ENCODE results near the gene ZNF79. TPM values are rescaled to one million over a fixed set of nuclear protein-coding genes. Genes with fewer than 3 reads are reported as not detected.
"Not testable (repeated sequence)": the region's sequence is repeated elsewhere in the genome, so short reads cannot be mapped to it uniquely, and the experiment has no call there.

Gene ZNF79
- polyA plus RNA-seq, 4 donors = 7.0 to 7.7 (median 7.1) TPM

DNA sequence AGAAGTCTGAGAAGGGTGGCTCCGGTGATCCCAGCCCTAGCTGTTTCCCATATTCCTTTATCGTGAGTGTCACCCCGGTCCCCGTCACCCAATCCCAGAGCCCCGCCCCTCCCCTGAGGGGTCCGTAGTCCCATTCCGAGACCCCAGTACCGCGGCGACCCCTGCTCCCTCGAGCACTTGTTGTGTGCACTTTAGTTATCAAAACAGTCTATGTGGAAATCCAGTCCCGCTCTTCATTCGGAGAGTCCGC, 27.4 kb downstream of the ZNF79 start:
- DNase-seq (ENCODE audit: low read depth in 4 of 4, low spot score in 2 of 4) = no peak

DNA sequence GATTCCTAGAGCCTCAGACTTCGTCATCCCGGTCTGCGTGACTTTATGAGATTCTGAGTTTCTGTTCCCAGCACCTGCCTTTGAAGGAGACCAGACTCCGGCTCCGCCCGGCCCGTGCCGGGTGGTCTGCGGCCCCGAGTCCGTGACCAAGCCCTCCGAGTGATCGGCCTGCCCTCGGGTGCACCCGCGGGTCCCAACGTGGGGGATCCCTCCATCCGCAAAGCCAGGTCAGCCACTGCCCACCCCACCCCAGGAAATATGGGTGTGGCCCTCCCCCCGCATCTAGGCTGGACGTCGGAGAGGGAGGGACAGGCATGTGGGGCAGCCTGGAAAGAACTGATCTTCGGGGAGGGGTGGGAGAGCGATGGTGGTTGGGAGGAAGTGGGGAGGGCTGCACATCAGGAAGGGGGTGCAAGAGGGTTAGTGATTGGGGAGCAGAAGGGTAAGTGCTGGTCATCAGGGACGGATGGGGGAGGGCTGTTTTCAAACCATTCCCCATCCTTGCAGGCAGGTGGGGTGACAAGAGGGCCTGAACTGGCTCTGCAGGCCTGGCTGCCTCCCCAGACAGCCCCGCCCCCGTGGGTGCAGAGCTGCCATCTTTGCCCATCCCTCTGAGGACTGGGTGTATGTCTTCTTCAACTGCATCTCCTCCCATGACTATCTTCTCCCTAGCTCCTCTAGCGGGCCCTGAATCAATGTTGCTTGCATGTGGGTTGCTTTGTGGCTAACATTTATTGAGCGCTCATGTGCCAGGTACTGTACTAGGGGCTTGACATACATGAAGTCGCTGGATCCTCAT, 27.9 kb downstream of the ZNF79 start:
- DNase-seq (ENCODE audit: low read depth in 4 of 4, low spot score in 2 of 4) = no peak

DNA sequence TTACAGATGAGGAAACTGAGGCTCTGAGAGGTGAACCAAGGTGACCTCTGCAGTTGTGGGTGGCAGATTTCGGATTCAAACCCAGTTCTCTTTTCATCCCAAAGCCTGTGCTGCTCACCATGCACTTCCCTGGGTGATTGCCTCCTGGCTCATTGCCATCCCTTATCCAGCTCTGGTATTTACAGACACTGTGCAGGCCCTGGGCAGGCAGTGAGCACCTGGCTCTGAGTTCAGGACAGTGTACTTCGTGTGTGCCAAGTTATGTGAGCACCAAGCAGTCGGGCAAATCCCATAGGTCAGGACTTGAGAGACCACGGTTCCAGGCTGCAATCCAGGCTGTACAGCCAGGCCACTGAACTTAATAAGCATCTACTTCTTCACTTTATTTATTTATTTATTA, 28.5 kb downstream of the ZNF79 start:
- DNase-seq (ENCODE audit: low read depth in 4 of 4, low spot score in 2 of 4) = no peak

DNA sequence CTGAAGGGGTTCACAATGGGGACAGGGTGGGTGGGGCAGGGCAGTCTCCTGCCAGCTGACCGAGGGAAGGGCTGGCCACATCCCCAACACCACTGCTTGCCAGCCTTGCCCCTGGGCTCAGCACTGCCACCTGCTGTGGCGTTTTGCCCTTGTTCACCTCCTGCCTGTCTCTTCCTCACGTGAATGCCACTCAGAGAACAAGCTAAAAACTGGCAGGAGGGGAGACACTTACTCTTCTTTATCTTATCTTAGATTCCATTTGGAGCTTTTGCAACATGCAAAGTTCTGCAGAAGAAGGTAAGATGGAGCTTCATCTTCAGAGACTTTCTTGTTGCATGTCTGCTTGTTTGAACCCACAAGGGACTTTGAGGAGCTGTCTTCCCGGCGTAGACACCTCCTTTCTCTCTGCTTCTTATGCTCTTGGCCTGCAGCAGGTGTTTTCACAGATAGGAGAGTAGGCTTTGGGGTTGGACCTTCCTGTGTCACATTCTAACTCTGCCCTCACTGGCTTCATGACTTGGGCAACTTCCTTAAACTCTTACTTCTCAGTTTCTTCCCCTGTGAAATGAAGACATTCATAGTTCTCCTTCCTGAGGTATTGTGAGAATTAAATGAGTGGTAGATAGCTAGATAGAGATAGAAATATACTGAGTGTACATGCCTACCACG, 31.3 kb downstream of the ZNF79 start:
- DNase-seq (ENCODE audit: low read depth in 4 of 4, low spot score in 2 of 4) = no peak

- no peak for DNase-seq (ENCODE audit: low read depth in 4 of 4, low spot score in 2 of 4)
Observed at GRCh38 chr9:127457191-127457878, 33.2 kb downstream of the ZNF79 start.

- DNase-seq (ENCODE audit: low read depth in 4 of 4, low spot score in 2 of 4) = no peak
Observed at GRCh38 chr9:127458921-127459320, 34.7 kb downstream of the ZNF79 start.

- no peak for DNase-seq (ENCODE audit: low read depth in 4 of 4, low spot score in 2 of 4)
Observed at GRCh38 chr9:127463382-127463781, 39.2 kb downstream of the ZNF79 start.

GRCh38 chr9:127463911-127464310, 39.7 kb downstream of the ZNF79 start:
- DNase-seq (ENCODE audit: low read depth in 4 of 4, low spot score in 2 of 4) = no peak

GRCh38 chr9:127466407-127466917, 42.3 kb downstream of the ZNF79 start:
- not testable (repeated sequence) for DNase-seq (ENCODE audit: low read depth in 4 of 4, low spot score in 2 of 4)

DNA sequence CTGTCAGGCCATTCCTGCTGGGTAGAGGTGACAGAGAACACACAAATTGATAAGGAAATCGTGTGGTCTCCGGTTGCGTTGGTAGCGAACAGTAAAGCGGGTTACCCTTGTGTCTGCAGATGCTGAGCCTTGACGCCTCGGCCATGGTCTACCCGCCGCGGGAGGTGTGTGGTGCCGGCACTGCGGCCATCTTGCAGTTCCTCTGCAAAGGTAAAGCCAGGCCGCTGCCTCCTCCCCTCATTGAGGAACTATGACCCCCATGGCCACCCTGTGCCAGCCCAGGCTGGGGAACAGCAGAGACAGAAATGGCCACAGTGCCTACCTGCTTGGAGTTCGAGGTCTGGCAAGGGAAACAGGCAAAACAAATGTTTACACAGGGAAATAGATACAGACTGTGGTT, 43.4 kb downstream of the ZNF79 start:
- DNase-seq (ENCODE audit: low read depth in 4 of 4, low spot score in 2 of 4) = no peak

GRCh38 chr9:127470662-127471061, 46.5 kb downstream of the ZNF79 start:
- DNase-seq (ENCODE audit: low read depth in 4 of 4, low spot score in 2 of 4) = no peak

- no peak for DNase-seq (ENCODE audit: low read depth in 4 of 4, low spot score in 2 of 4)
Observed at GRCh38 chr9:127473501-127473900, 49.3 kb downstream of the ZNF79 start.

- DNase-seq (ENCODE audit: low read depth in 4 of 4, low spot score in 2 of 4) = no peak
Observed at GRCh38 chr9:127473932-127474331, 49.8 kb downstream of the ZNF79 start.

DNA sequence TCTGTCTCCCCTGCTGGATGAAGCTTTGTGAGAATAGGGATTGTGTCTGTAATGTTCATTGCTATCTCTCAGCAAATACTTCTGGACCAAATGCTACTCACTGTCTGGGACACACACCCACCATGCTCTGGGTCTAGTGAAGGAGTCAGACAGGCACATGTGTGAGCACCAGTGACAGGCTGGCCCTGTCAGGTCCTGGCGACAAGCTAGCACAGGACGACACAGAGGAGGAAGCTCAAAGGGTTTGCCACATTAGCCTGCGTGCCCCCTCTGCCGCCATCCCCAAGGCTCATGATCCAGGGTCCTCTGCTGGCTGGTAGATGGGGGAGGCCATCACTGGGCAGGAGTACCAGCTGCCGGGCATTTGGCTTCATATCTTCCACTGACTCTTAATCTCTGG, 50.4 kb downstream of the ZNF79 start:
- DNase-seq (ENCODE audit: low read depth in 4 of 4, low spot score in 2 of 4) = no peak

DNA sequence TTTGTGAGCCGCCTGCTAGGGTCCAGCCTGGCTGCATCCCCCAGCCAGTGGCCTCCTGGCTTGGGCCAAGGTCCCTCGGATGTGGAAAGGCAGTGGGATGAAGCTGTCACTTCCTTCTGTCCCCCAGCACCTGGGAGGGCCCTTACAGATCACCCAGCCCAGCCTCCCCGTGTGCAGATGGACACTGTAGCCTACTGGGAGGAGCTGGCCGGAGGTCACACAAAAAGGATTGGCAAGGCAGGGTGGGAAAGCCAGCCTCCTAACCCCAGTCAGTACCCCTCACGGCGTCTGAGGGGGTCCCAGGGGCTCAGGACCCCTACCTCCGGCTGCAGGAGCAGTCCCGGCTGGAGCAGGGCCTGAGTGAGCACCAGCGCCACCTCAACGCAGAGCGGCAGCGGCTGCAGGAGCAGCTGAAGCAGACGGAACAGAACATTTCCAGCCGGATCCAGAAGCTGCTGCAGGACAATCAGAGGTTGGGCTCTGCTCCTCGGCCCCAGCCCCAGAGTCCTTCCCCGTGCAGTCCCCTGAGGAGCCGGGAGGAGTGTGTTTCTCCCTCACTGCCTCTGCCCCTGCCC, 55.4 kb downstream of the ZNF79 start:
- DNase-seq (ENCODE audit: low read depth in 4 of 4, low spot score in 2 of 4) = no peak

DNA sequence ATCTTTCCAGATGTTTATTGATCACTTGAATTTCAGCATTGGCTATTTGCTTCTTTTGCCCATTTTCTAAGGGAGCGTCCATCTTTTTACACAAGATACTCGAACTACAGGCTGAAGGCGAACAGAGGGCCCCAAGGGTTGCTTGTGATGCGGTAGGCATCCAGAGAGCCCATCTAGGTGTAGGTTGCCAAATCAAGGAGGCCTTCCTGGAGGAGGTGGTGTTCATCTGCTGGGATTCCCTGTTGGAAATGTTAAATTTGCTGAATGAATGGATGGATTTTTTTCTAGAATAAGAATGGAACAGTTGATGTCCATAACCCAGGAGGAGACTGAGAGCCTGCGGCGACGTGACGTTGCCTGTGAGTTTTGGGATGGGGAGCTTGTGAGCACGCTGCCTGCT, 58.5 kb downstream of the ZNF79 start:
- DNase-seq (ENCODE audit: low read depth in 4 of 4, low spot score in 2 of 4) = no peak

DNA sequence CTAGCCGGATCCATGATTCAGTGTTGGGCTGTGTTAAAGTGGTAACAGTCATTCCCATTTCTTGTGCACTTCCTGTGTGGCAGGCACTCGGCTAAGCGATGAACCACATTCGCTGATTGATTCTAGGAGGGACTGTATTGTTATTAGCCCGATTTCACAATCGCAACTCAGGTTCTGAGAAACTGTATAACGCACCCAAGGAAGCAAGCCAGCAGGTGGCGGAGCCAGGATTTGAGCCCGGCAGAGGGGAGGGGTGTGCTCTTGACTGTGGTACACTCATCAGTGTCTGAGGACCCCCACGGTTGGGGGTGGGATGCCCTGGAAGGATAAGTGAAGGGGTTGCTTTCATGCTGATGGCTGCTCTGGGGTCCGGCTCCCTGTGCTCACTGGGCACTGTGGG, 61.8 kb downstream of the ZNF79 start:
- DNase-seq (ENCODE audit: low read depth in 4 of 4, low spot score in 2 of 4) = no peak

GRCh38 chr9:127488946-127489345, 64.8 kb downstream of the ZNF79 start:
- no peak for DNase-seq (ENCODE audit: low read depth in 4 of 4, low spot score in 2 of 4)

GRCh38 chr9:127489471-127490115, 65.4 kb downstream of the ZNF79 start:
- peak in 1 of 4 donors; percentile 19 for DNase-seq (ENCODE audit: low read depth in 4 of 4, low spot score in 2 of 4)

DNA sequence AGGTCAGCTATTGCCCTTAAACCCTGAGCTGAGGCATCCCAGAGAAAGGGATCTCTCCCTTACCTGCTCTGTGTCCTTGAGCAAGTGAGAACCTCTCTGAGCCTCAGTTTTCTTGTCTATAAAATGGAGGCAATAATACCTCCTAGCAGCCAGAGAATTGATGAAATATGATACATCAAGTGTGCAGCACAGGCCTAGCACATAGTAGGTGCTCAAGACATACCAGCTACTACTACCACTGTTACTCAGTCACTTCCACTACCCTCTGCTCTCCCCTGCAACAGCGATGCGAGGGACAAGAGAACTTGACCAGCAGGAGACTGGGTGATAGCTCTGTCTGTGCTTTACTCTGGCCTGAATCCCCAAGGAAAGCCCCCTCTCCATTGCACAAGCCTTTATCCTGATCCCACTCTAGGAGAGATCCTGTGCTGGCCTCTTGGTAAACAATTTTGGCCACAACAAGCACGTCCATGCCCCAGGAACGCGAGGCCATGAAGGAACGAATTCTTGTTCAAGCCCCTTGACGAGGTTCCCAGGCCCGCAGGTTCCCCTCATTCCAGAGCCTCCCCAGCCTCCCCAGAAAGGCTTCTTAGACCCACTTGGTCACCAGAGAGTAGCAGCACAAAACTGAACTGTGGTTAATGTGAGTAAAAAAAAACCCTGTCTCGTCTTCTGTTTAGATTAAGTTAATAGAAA, 66.5 kb downstream of the ZNF79 start:
- DNase-seq (ENCODE audit: low read depth in 4 of 4, low spot score in 2 of 4) = no peak

Measured in left renal cortex interstitium (tissue), 4 donors.